Neural progenitor cell (in vitro differentiated cells): ENCODE data around the gene RPAP2. TPM values are rescaled to one million over a fixed set of nuclear protein-coding genes. Genes with fewer than 3 reads are reported as not detected.
"Not testable (repeated sequence)": the region's sequence is repeated elsewhere in the genome, so short reads cannot be mapped to it uniquely, and the experiment has no call there.

Source experiments
- DNase-seq: peaks from one replicate; pipeline ENCODE4 v3.0.0-alpha.2; 2016; ENCODE audit warnings: low spot score
- H2AFZ ChIP-seq: fragments of 200-600 bp; sonication (generic); replicated peaks from 2 replicates; pipeline ENCODE4 v1.6.1; 2016; ENCODE audit warnings: antibody characterized with exemption
- H3F3A ChIP-seq: fragments of 200-600 bp; sonication (generic); 2 replicates; pipeline ENCODE4 v1.6.1; 2016; ENCODE audit warnings: antibody characterized with exemption, low read depth
- H3K27ac ChIP-seq: fragments of 200-600 bp; sonication (generic); 2 replicates; pipeline ENCODE4 v1.5.1; 2016; ENCODE audit warnings: mild to moderate bottlenecking
- H3K27me3 ChIP-seq: fragments of 200-600 bp; sonication (generic); 2 replicates; pipeline ENCODE4 v1.6.1; 2016; ENCODE audit warnings: mild to moderate bottlenecking, moderate library complexity
- H3K36me3 ChIP-seq: fragments of 200-600 bp; sonication (generic); 2 replicates; pipeline ENCODE4 v1.5.1; 2016
- H3K4me1 ChIP-seq: fragments of 200-600 bp; sonication (generic); 2 replicates; pipeline ENCODE4 v1.6.1; 2016; ENCODE audit warnings: mixed run types
- H3K4me2 ChIP-seq: fragments of 200-600 bp; sonication (generic); 2 replicates; pipeline ENCODE4 v1.6.1; 2016
- H3K4me3 ChIP-seq: fragments of 200-600 bp; sonication (generic); 2 replicates; pipeline ENCODE4 v1.5.1; 2016
- H3K79me2 ChIP-seq: fragments of 200-600 bp; sonication (generic); 2 replicates; pipeline ENCODE4 v1.6.1; 2016; ENCODE audit warnings: low read depth
- H3K9ac ChIP-seq: fragments of 200-600 bp; sonication (generic); 2 replicates; pipeline ENCODE4 v1.6.1; 2016
- H3K9me3 ChIP-seq: fragments of 200-600 bp; sonication (generic); 2 replicates; pipeline ENCODE4 v1.5.1; 2016; ENCODE audit warnings: low read depth
- H4K20me1 ChIP-seq: fragments of 200-600 bp; sonication (generic); 2 replicates; pipeline ENCODE4 v1.6.1; 2016; ENCODE audit warnings: low read depth
- H3K27ac Mint-ChIP-seq: 3 replicates; pipeline ENCODE4 v1.8.0; 2021; ENCODE audit warnings: mixed read lengths
- H3K27me3 Mint-ChIP-seq: 2 replicates; pipeline ENCODE4 v1.8.0; 2022; ENCODE audit warnings: low read depth, mild to moderate bottlenecking, inconsistent platforms, moderate library complexity, mixed read lengths; ENCODE audit not compliant: insufficient read depth
- H3K36me3 Mint-ChIP-seq: 3 replicates; pipeline ENCODE4 v1.8.0; 2021; ENCODE audit warnings: mixed read lengths
- H3K4me1 Mint-ChIP-seq: 3 replicates; pipeline ENCODE4 v1.8.0; 2021; ENCODE audit warnings: mixed read lengths
- H3K4me3 Mint-ChIP-seq: 3 replicates; pipeline ENCODE4 v1.8.0; 2021; ENCODE audit warnings: mild to moderate bottlenecking, moderate library complexity, mixed read lengths
- H3K9me3 Mint-ChIP-seq: 3 replicates; pipeline ENCODE4 v1.8.0; 2020; ENCODE audit warnings: mixed read lengths
- CTCF ChIP-seq: fragments of 200-600 bp; sonication (generic); IDR thresholded peaks from 2 replicates; pipeline ENCODE4 v1.5.1; 2017; ENCODE audit warnings: antibody characterized with exemption, mild to moderate bottlenecking
- EZH2 ChIP-seq: fragments of 200-600 bp; sonication (generic); IDR thresholded peaks from 2 replicates; pipeline ENCODE4 v1.6.1; 2017; ENCODE audit warnings: antibody characterized with exemption, mild to moderate bottlenecking, moderate library complexity
- EZH2phosphoT487 ChIP-seq: fragments of 200-600 bp; sonication (generic); IDR thresholded peaks from 2 replicates; pipeline ENCODE4 v1.6.1; 2017; ENCODE audit warnings: antibody characterized with exemption
- total RNA-seq: library from RNA; depleted of rRNA; stranded (reverse); fragments of >200 nt; gene quantifications from 2 replicates; pipeline ENCODE4 v1.2.3, GENCODE V29; 2015; ENCODE audit warnings: low replicate concordance

The RPAP2 gene
- total RNA-seq, 1 donor from 2014 or later: 36.3 TPM

- peaks cover 2% of the 10 kb centered on the region for H3K27me3 Mint-ChIP-seq
- H4K20me1 ChIP-seq: no peaks in the 10 kb centered on the region
- H3K4me2 ChIP-seq: no peak overlapping the region
- DNase-seq: no peak
- H3K27ac Mint-ChIP-seq: no peak overlapping the region
- H3K4me1 ChIP-seq: peaks cover 14% of the 10 kb centered on the region
- no peaks in the 10 kb centered on the region for H3K36me3 ChIP-seq
- peaks cover 13% of the 10 kb centered on the region for H3K9me3 Mint-ChIP-seq
- no peaks in the 10 kb centered on the region for H3K36me3 Mint-ChIP-seq
- no peaks in the 10 kb centered on the region for H3K9me3 ChIP-seq
- no peak overlapping the region for H3K9ac ChIP-seq
- TF ChIP-seq EZH2: no peak
- no peak for TF ChIP-seq EZH2phosphoT487
- no peak for TF ChIP-seq CTCF
- H3K4me3 ChIP-seq: no peak overlapping the region
- no peaks in the 10 kb centered on the region for H3K27me3 ChIP-seq
- H3K27ac ChIP-seq: no peak overlapping the region
- peaks cover 4% of the 10 kb centered on the region for H3K4me1 Mint-ChIP-seq
- no peaks in the 10 kb centered on the region for H3K79me2 ChIP-seq
- H2AFZ ChIP-seq: no peak overlapping the region
- no peak overlapping the region for H3K4me3 Mint-ChIP-seq
- peaks cover 13% of the 10 kb centered on the region for H3F3A ChIP-seq
These were observed 131.2 kb downstream of the RPAP2 start for GRCh38 chr1:92430030-92430429.

GRCh38 chr1:92434572-92434971, 135.7 kb downstream of the RPAP2 start:
- not testable (repeated sequence) for H3K4me2 ChIP-seq, DNase-seq, H3K27ac Mint-ChIP-seq, H3K36me3 ChIP-seq, H3K79me2 ChIP-seq, H3K27ac ChIP-seq, H4K20me1 ChIP-seq, H3K9me3 ChIP-seq, H3K27me3 ChIP-seq, H3K36me3 Mint-ChIP-seq, H3K4me1 Mint-ChIP-seq, H3K4me3 ChIP-seq, H3K27me3 Mint-ChIP-seq, H3K4me3 Mint-ChIP-seq, H3K9ac ChIP-seq, H3K4me1 ChIP-seq, H3F3A ChIP-seq, H2AFZ ChIP-seq
- peaks cover 15% of the 10 kb centered on the region for H3K9me3 Mint-ChIP-seq

- H2AFZ ChIP-seq: no peak overlapping the region
- H3K4me2 ChIP-seq: no peak overlapping the region
- H4K20me1 ChIP-seq: no peaks in the 10 kb centered on the region
- H3K27ac ChIP-seq: no peak overlapping the region
- H3K36me3 Mint-ChIP-seq: no peaks in the 10 kb centered on the region
- H3K27me3 Mint-ChIP-seq: peaks cover 5% of the 10 kb centered on the region
- peaks cover 8% of the 10 kb centered on the region for H3K4me1 ChIP-seq
- H3K27ac Mint-ChIP-seq: no peak overlapping the region
- H3K4me3 ChIP-seq: no peak overlapping the region
- H3K4me3 Mint-ChIP-seq: no peak overlapping the region
- peaks cover 2% of the 10 kb centered on the region for H3K9me3 Mint-ChIP-seq
- no peaks in the 10 kb centered on the region for H3K9me3 ChIP-seq
- peaks cover 13% of the 10 kb centered on the region for H3K4me1 Mint-ChIP-seq
- H3K27me3 ChIP-seq: no peaks in the 10 kb centered on the region
- no peaks in the 10 kb centered on the region for H3K36me3 ChIP-seq
- TF ChIP-seq EZH2 (no peak), CTCF (no peak), EZH2phosphoT487 (no peak)
- H3K9ac ChIP-seq: no peak overlapping the region
- H3K79me2 ChIP-seq: no peaks in the 10 kb centered on the region
- H3F3A ChIP-seq: peaks cover 11% of the 10 kb centered on the region
- no peak for DNase-seq
These were observed 140.4 kb downstream of the RPAP2 start for GRCh38 chr1:92439291-92439690.

- H3K36me3 ChIP-seq: no peaks in the 10 kb centered on the region
- TF ChIP-seq CTCF (no peak), EZH2 (no peak), EZH2phosphoT487 (no peak)
- H3K4me2 ChIP-seq: no peak overlapping the region
- H3K9me3 Mint-ChIP-seq: peaks cover 2% of the 10 kb centered on the region
- no peaks in the 10 kb centered on the region for H3K9me3 ChIP-seq
- peaks cover 13% of the 10 kb centered on the region for H3K4me1 Mint-ChIP-seq
- H3K27me3 ChIP-seq: no peaks in the 10 kb centered on the region
- H2AFZ ChIP-seq: peak overlapping the region; percentile 85
- no peak overlapping the region for H3K27ac ChIP-seq
- H3K27me3 Mint-ChIP-seq: peaks cover 3% of the 10 kb centered on the region
- H3K4me1 ChIP-seq: peaks cover 8% of the 10 kb centered on the region
- no peak overlapping the region for H3K4me3 ChIP-seq
- no peaks in the 10 kb centered on the region for H4K20me1 ChIP-seq
- no peak overlapping the region for H3K4me3 Mint-ChIP-seq
- no peak overlapping the region for H3K27ac Mint-ChIP-seq
- peaks cover 11% of the 10 kb centered on the region for H3F3A ChIP-seq
- no peaks in the 10 kb centered on the region for H3K36me3 Mint-ChIP-seq
- H3K9ac ChIP-seq: no peak overlapping the region
- H3K79me2 ChIP-seq: no peaks in the 10 kb centered on the region
- no peak for DNase-seq
These were observed 142.4 kb downstream of the RPAP2 start for GRCh38 chr1:92441316-92441696.
